ENCODE results near the gene TCL1A. TPM values are rescaled to one million over a fixed set of nuclear protein-coding genes. Genes with fewer than 3 reads are reported as not detected.
A peak's percentile ranks its signal among the peaks of the same experiment; 100 is the strongest.

The TCL1A gene
- total and polyA plus RNA-seq, 10 of the 15 experiments (the other 5 are each of a cell fraction or from before 2014, with no cell fraction given), result 5.9 to 283 (median 113) TPM

- ChIA-PET POLR2A (interaction anchor here (0.5 kb wide), 1 partner anchor 15 kb away, joined by 5 read pairs; no protein-coding TSS in a partner anchor), CTCF (interaction anchor here (0.7 to 7.4 kb wide), 7 partner anchors 11 to 223 kb away, joined by 3 to 98 read pairs (median 4); partner anchors contain the start of gene TCL1A), RAD21 (ENCODE audit: unreplicated experiment) (interaction anchor here (0.6 to 2.6 kb wide), 2 partner anchors 13 to 79 kb away, joined by 3 to 16 read pairs; no protein-coding TSS in a partner anchor), SMC1A (ENCODE audit: uncharacterized antibody, unreplicated experiment) (interaction anchor here (0.6 to 7.1 kb wide), 8 partner anchors 8 to 103 kb away, joined by 3 to 78 read pairs (median 3); no protein-coding TSS in a partner anchor)
- no peak overlapping the region for H3K4me3 ChIP-seq
- 28% methylated on average over 3 of the region's 3 CpGs for WGBS (ENCODE audit: insufficient coverage, insufficient replicate concordance, low lambda C conversion rate, missing lambda C conversion rate)
- H3K9ac ChIP-seq (ENCODE audit: control insufficient read depth, insufficient read depth, low read length), result no peak overlapping the region
- ATAC-seq (peak; percentile 20), DNase-seq (ENCODE audit: low read depth, low spot score) (no peak), FAIRE-seq (no peak)
- no peaks in the 10 kb centered on the region for H4K20me1 ChIP-seq (ENCODE audit: control insufficient read depth, insufficient read depth)
- H3K27ac ChIP-seq (ENCODE audit: control insufficient read depth, insufficient read depth), result no peak overlapping the region
- no peak overlapping the region for H2AFZ ChIP-seq (ENCODE audit: control insufficient read depth, low read depth, low read length)
- intact Hi-C loops (cut with micrococcal nuclease; ENCODE audit: unreplicated experiment) (no loop called here), in situ Hi-C loops (cut with MboI) (loop anchor here (25.0 kb wide), 1 partner anchor 1705 kb away; no protein-coding TSS in a partner anchor)
- H3K4me2 ChIP-seq (ENCODE audit: control insufficient read depth, insufficient read depth), result no peak overlapping the region
- H3K4me1 ChIP-seq (ENCODE audit: control insufficient read depth, insufficient read depth, low read length), result peaks cover 60% of the 10 kb centered on the region
- H3K36me3 ChIP-seq (ENCODE audit: control insufficient read depth in 2 of 2, insufficient read depth in 2 of 2, low read length in 1 of 2), result no peaks in the 10 kb centered on the region
- no peaks in the 10 kb centered on the region for H3K9me3 ChIP-seq (replicated peaks; ENCODE audit: control insufficient read depth, insufficient read depth, low read length)
- BruUV-seq (replicated peaks), result no TSS peak
- peaks cover 2% of the 10 kb centered on the region; the same call in 1 of the 2 replicates for H3K79me2 ChIP-seq (ENCODE audit: control insufficient read depth, insufficient read depth, low read length)
- 0 out of 2 replicates have a peak, but pooled peaks have one; percentile 9 for TF ChIP-seq SPI1 (IDR thresholded peaks at IDR 0.05; ENCODE audit: borderline replicate concordance, insufficient read depth, low read depth, low read length)
- no peak for TF ChIP-seq ELK1 (IDR thresholded peaks at IDR 0.05; ENCODE audit: low read depth, low read length)
- TF ChIP-seq ATF7 (IDR thresholded peaks at IDR 0.05; ENCODE audit: low read depth), result no peak
- 0 out of 2 replicates have a peak, but pooled peaks have one; percentile 26 for TF ChIP-seq TCF12 (IDR thresholded peaks at IDR 0.05; ENCODE audit: low read depth, low read length)
- TF ChIP-seq JUNB (IDR thresholded peaks at IDR 0.05), result no peak
- no peak for TF ChIP-seq CEBPB (IDR thresholded peaks at IDR 0.05; ENCODE audit: borderline replicate concordance in 1 of 2, low read depth in 2 of 2, low read length in 2 of 2)
- no peak for TF ChIP-seq POU2F2 (IDR thresholded peaks at IDR 0.05; ENCODE audit: borderline replicate concordance, low read depth, low read length)
- no peak for TF ChIP-seq BCL11A (IDR thresholded peaks at IDR 0.05; ENCODE audit: low read depth, low read length)
- TF ChIP-seq ZBTB11 (CRISPR knock-in tag; IDR thresholded peaks at IDR 0.05), result no peak
- TF ChIP-seq BHLHE40 (IDR thresholded peaks at IDR 0.05; ENCODE audit: borderline replicate concordance in 1 of 2, low read depth in 2 of 2, low read length in 1 of 2), result peak in 1 of 2 experiments; percentile 46; a peak in 1 of 4 replicates
- no peaks in the 10 kb centered on the region for H3K27me3 ChIP-seq (replicated peaks in 1 of 2; ENCODE audit: control insufficient read depth in 2 of 2, insufficient read depth in 2 of 2, low read length in 1 of 2)
These were observed 46.7 kb downstream of the TCL1A start for GRCh38 chr14:95667249-95667693.

All from GM12878 (cell line).